T-helper 22 cell (primary cell): Measurements from ENCODE around the gene OXT.
"Not testable (repeated sequence)": the region's sequence is repeated elsewhere in the genome, so short reads cannot be mapped to it uniquely, and the experiment has no call there.

Experiments used
- DNase-seq: peaks from one replicate; pipeline ENCODE4 v3.0.0-alpha.2; 2020; ENCODE audit warnings: low read depth

OXT gene

DNA sequence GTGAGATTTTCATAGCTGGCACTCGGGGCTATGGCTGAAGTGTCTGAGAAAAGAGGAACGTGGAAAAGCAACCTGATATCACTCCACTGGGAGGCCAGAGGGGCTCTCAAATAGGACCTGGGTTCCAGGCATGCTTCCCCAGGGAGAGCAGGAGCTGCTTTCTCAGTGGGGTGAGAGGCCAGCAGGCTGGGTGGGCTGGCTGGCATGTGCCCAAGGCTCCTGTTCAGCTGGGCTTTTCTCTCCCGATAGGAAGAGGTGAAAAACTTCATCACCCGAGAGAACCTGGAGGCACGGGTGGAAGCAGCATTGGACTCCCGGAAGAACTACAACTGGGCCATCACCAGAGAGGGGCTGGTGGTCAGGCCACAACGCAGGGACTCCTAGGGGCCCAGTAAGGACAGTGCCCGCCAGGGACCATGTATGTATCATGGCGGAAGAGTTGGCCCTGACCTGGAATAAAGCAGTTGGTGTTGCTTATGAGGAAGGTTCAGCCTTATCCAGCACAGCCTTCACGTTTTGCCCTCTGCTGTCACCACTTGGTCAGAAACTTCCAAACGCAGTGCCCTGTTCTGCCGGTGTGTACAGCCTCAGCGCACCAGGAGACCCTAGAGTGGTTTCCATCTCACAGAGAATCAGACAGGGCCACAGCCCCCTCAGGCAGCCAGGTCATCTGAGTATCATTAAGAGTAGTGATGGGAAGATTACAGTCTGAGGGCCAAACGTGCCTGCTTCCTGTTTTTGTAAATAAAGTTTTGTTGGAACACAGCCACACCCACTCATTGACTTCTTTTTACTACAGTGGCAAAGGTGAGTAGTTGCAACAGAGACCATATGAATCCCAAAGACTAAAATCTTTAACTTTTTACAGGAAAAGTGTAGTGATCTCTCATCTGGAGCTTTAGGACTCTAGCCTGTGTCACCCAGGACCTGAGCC, 23.7 kb upstream of the OXT start:
- DNase-seq = no peak

- DNase-seq = no peak
Observed at GRCh38 chr20:3051385-3052019, 19.9 kb upstream of the OXT start.

DNA sequence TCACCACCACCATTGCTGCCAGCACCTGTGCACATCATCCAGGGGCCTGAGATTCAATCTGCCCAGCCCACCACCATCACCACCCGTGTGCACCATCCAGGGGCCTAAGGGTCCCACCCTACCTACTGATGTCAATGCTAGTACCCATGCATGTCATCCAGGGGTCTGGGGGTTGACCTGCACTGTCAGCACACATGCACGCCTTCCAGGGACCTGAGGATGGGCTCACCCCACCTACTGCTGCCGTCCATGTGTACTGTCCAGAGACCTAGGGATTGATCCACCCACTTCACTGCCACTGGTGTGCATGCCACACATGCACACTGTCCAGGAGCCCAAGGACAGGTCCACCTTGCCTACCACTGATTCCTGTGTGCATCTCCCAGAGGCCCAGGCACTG, 11.9 kb upstream of the OXT start:
- no peak for DNase-seq

DNA sequence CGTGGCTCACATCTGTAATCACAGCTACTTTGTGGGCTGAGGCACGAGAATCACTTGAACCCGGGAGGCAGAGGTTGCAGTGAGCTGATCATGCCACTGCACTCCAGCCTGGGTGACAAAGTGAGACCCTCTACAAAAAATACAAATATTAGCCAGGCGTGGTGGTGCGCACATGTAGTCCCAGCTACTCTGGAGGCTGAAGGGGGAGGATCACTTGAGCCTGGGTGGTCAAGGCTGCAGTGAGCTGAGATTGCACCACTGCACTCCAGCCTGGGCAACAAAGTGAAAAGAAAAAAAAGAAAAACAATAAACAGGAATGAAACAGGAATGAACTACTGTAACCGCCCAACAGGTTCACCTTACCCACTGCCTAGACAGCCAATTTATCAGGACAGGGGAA, 7.3 kb upstream of the OXT start:
- DNase-seq = not testable (repeated sequence)

DNA sequence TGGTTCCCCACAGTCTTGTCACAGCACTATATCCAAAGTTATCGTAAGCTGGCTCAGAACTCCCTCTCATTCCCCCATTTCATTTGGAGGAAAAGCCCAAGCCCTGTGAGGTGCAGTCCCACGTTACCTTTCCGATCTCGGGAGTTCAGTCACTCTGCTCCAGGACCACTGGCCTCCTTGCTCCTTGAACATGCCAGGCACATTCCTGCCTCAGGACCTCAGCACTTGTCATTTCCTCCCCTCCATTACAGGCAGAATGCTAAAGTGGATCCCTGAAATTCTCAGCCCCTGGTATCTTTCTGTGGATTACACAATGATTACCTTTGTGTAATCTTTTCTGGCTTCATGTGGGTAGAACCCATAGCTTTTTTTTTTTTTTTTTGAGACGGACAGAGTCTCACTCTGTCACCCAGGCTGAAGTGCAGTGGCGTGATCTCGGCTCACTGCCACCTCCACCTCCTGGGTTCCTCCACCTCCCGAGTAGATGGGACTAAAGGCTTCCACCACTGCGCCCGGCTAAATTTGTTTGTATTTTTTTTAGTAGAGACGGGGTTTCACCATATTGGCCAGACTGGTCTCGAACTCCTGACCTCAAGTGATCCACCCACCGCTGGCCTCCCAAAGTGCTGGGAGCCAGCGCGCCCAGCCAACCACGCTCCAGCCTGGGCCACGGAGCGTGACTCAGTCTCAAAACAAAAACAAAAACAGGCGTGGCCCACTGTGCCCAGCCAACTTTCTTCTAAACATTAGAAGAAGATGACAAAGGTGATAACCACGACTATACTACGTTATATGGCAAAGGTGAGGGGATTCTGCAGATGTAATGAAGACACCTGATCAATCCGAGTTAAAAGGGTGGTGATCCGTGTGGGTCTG, 4.0 kb upstream of the OXT start:
- DNase-seq = no peak

DNA sequence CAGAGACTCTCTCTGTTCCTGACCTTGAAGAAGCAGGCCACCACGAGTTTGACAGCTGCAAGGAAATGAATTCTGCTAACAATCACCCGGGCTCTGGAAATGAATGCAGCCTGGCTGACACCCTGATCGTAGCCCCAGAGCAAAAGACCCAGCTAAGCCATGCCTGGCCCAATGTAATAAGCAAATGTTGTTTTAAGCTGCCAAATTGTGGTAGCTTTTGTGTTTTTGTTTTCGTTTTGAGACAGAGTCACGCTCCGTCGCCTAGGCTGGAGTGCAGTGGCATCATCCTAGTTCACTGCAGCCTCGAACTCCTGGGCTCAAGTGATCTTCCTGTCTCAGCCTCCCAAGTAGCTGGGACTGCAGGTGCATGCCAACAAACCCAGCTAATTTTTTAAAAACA, 3.3 kb upstream of the OXT start:
- DNase-seq = no peak

- DNase-seq = no peak
Observed at GRCh38 chr20:3068986-3069900, 2.2 kb upstream of the OXT start.

DNA sequence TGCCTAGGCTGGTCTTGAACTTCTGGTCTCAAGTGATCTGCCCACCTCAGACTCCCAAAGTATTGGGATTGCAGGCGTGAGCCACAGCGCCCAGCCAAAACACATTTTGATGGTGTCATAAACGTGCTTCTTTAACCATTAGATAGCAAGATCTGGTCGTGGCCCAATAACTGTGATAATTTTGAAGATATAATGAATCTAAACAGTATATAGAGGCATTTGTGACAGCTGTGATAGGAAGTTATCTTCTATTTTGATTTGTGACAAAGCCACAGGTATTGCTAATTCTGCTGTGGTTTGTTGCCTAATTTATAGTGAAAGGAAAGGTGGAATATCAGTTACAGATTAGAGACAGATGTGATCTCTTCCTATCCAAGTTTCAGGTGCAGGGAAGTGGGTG, 695 bp upstream of the OXT start:
- no peak for DNase-seq

DNA sequence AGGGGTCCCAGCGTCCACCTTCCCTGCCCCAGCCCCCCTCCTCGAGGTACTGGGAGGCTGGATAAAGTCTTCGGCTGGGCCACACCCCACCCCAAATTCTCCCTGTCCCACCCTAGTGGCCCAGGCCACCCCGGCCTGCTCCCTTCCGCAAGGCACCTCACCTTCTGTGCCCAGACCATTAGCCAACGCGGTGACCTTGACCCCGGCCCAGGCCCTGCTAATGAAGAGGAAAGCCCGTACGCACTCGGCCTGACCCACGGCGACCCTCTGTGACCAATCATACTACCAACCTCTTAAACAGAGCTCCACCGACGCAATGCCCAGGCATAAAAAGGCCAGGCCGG, 182 bp upstream of the OXT start:
- no peak for DNase-seq

GRCh38 chr20:3072530-3073250, 1.3 kb downstream of the OXT start:
- no peak for DNase-seq

GRCh38 chr20:3073251-3073643, 1.8 kb downstream of the OXT start:
- DNase-seq = not testable (repeated sequence)

DNA sequence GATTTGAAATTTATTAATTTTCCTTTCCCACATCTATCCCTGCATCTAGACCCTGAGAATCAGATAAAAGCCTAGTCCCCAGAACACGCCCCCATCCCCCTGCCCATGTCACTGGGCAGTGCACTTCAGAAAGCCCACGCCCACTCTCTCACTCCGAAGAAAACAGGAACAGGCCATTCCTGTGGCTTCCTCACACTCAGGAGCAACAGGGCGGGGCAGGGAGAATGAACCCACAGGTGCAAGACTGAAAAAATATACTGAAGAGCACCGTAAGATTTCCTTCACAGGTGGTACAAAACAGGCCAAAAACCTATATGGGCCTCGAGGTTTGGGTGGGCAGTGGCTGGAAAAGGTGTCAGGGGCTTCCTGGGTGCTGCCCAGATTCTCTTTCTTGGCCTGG, 3.4 kb downstream of the OXT start:
- no peak for DNase-seq

DNA sequence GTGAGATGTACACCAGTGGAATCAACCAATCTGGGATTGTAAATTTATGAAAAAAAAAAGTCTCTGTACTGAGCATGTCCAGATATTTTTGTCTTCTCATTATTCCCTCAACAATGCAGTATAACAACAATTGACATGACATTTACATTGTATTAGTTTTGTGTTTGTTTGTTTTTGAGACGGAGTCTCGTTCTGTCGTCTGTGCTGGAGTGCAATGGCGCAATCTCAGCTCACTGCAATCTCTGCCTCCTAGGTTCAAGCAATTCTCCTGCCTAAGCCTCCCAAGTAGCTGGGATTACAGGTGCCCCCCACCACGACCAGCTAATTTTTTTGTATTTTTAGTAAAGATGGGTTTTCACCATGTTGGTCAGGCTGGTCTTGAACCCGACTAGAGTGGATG, 3.9 kb downstream of the OXT start:
- DNase-seq = not testable (repeated sequence)

DNA sequence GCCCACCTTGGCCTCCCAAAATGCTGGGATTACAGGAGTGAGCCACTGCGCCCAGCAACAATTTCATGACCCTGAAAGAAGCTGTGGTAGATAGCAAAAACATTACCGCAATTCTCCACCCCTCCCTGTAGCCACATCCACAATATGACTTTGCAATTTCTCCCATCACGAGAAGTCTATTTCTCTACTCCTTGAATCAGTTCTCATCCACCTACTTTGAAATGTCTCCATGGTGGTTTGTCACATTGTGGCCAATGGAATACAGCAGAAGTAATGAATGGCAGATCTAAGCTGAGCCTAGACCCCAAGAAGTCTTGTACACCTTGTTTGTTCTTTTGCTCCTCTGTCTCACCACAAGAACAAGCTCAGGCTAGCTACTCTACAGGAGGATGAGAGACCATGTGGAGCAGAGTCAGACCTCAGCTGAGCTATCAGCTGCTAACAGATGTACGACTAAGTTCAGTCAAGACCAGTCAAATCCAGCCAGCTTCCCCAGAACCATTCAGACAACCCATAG, 6.3 kb downstream of the OXT start:
- no peak for DNase-seq

- DNase-seq = no peak
Observed at GRCh38 chr20:3080939-3081388, 9.5 kb downstream of the OXT start.

DNA sequence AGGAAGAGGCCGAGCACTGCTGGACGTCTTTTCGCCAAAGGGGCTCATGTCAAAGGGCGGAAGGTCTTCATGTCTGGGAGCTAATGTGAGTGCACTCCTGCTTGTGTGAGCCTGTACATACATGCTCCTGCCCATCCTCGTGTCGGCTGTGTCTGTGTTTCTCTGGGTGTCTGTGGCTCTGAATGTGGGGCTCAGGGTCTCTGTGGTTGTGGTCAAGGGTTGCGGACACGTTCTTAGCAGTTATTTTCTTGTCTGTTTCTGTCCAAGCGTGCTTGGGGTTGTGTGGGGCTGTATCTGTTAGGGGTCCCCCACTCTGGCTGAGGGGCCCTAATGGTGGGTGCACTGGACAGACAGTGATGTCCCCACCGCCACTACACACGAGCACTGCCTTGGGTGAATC, 10.2 kb downstream of the OXT start:
- no peak for DNase-seq

DNA sequence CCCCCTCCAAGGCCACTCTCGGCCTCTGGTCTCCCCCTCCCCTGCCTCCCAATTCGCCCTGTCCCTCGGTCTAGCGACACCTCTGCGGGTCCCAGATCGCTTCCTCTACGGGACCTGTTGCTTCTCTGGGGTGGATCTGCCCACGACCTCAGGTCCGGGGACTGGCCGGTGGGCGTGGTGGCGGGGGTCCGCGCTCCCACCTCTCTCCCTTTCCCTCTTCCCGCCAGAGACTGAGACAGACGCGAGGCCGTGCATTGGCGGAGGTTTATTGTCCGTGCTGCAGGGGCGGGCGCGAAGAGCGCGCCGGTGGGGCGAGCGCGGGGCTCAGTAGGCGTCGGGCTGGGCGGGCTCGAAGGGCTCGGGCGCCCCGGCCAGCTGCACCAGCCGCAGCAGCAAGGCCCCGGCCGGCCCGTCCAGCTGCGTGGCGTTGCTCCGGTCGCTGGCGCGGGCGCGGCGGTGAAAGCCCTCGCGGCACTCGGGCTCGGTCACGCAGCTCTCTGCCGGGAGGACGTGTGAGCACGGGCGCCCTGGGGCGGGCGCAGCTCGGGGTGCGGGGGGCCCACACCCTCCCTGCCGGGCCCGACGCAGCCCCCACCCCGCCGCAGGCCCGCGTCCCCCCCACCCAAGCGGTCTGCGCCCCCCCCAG, 11.0 kb downstream of the OXT start:
- DNase-seq = no peak

- DNase-seq = no peak
Observed at GRCh38 chr20:3082955-3083952, 11.8 kb downstream of the OXT start.
